GM23338 (cell line): ENCODE measurements around the gene SLC29A1. TPM values are rescaled to one million over a fixed set of nuclear protein-coding genes. Genes with fewer than 3 reads are reported as not detected.

Experiments
- ATAC-seq: fragments of 200-7000 bp; cut with Tn5 transposase; 3 replicates; pipeline ENCODE4 v1.9.1; 2020
- DNase-seq: peaks from one replicate; pipeline ENCODE4 v3.0.0-alpha.2; 2015; ENCODE audit warnings: low spot score
- H2AFZ ChIP-seq: fragments of 200-600 bp; sonication (generic); 2 replicates; pipeline ENCODE4 v1.8.0; 2016; ENCODE audit warnings: antibody characterized with exemption, mild to moderate bottlenecking, moderate library complexity
- H3F3A ChIP-seq: fragments of 200-600 bp; sonication (generic); replicated peaks from 2 replicates; pipeline ENCODE4 v1.8.0; 2017; ENCODE audit warnings: antibody characterized with exemption, mixed run types, low read depth
- H3K27ac ChIP-seq: fragments of 200-600 bp; sonication (generic); 2 replicates; pipeline ENCODE4 v1.6.1; 2016; ENCODE audit warnings: low read depth
- H3K27me3 ChIP-seq: fragments of 200-600 bp; sonication (generic); 2 replicates; pipeline ENCODE4 v1.8.0; 2016; ENCODE audit warnings: mild to moderate bottlenecking, mixed run types, moderate library complexity; ENCODE audit not compliant: insufficient read depth
- H3K36me3 ChIP-seq: fragments of 200-600 bp; sonication (generic); 2 replicates; pipeline ENCODE4 v1.8.0; 2016; ENCODE audit warnings: mild to moderate bottlenecking; ENCODE audit not compliant: insufficient read depth
- H3K4me1 ChIP-seq: fragments of 200-600 bp; sonication (generic); 2 replicates; pipeline ENCODE4 v1.8.0; 2016; ENCODE audit warnings: mild to moderate bottlenecking, moderate library complexity; ENCODE audit not compliant: insufficient read depth
- H3K4me2 ChIP-seq: fragments of 200-600 bp; sonication (generic); 2 replicates; pipeline ENCODE4 v1.7.1; 2017; ENCODE audit warnings: mixed run types
- H3K4me3 ChIP-seq: fragments of 200-600 bp; sonication (generic); 2 replicates; pipeline ENCODE4 v1.6.1; 2016; ENCODE audit warnings: mixed run types
- H3K79me2 ChIP-seq: fragments of 200-600 bp; sonication (generic); replicated peaks from 2 replicates; pipeline ENCODE4 v1.8.0; 2017; ENCODE audit warnings: mild to moderate bottlenecking; ENCODE audit not compliant: insufficient read depth
- H3K9me2 ChIP-seq: fragments of 200-600 bp; sonication (generic); 2 replicates; pipeline ENCODE4 v1.8.0; 2017; ENCODE audit not compliant: insufficient read depth
- H4K20me1 ChIP-seq: fragments of 200-600 bp; sonication (generic); replicated peaks from 2 replicates; pipeline ENCODE4 v1.8.0; 2017; ENCODE audit warnings: mild to moderate bottlenecking; ENCODE audit not compliant: insufficient read depth
- H3K27ac Mint-ChIP-seq: 2 replicates; pipeline ENCODE4 v1.8.0; 2020; ENCODE audit warnings: inconsistent platforms, mild to moderate bottlenecking, moderate library complexity, mixed read lengths
- H3K27me3 Mint-ChIP-seq: 3 replicates; pipeline ENCODE4 v1.8.0; 2022; ENCODE audit warnings: low read depth, mild to moderate bottlenecking, moderate library complexity, mixed read lengths, inconsistent platforms; ENCODE audit not compliant: insufficient read depth, poor library complexity
- H3K36me3 Mint-ChIP-seq: 3 replicates; pipeline ENCODE4 v1.8.0; 2021; ENCODE audit warnings: low read depth, mild to moderate bottlenecking, inconsistent platforms, moderate library complexity, mixed read lengths
- H3K4me1 Mint-ChIP-seq: 3 replicates; pipeline ENCODE4 v1.8.0; 2020; ENCODE audit warnings: mild to moderate bottlenecking, inconsistent platforms, mixed read lengths
- H3K4me3 Mint-ChIP-seq: 3 replicates; pipeline ENCODE4 v1.8.0; 2021; ENCODE audit warnings: moderate library complexity, mild to moderate bottlenecking, inconsistent platforms, mixed read lengths
- H3K9me3 Mint-ChIP-seq: 3 replicates; pipeline ENCODE4 v1.8.0; 2020; ENCODE audit warnings: moderate library complexity, mild to moderate bottlenecking, inconsistent platforms, mixed read lengths
- CTCF ChIP-seq, 2 experiments: fragments of 200-600 bp in 1 of 2; sonication (generic) in 1 of 2; conservative IDR thresholded peaks; 2 replicates each; pipeline versions ENCODE4 v1.5.1 to v1.6.1; 2016 to 2017; ENCODE audit warnings: antibody characterized with exemption in 2 of 2, low read depth in 2 of 2, mild to moderate bottlenecking in 2 of 2, moderate library complexity in 1 of 2
- EZH2 ChIP-seq: fragments of 200-600 bp; sonication (generic); IDR thresholded peaks from one replicate; pipeline ENCODE4 v1.8.0; 2017; ENCODE audit warnings: antibody characterized with exemption, mild to moderate bottlenecking, low read depth; ENCODE audit not compliant: unreplicated experiment
- NANOG ChIP-seq: IDR thresholded peaks from 2 replicates; pipeline ENCODE4 v1.6.1; 2016; ENCODE audit warnings: antibody characterized with exemption, borderline replicate concordance
- STAT1 ChIP-seq: IDR thresholded peaks from one replicate; pipeline ENCODE4 v1.6.1; 2016; ENCODE audit warnings: antibody characterized with exemption; ENCODE audit not compliant: unreplicated experiment
- polyA plus RNA-seq: library from polyadenylated mRNA; unstranded; fragments of >200 nt; fragmentation: Nextera tagmentation; extraction: Ambion mirVana; gene quantifications from 2 replicates; pipeline ENCODE4 v1.2.1, GENCODE V29; 2016
- total RNA-seq: library from RNA; depleted of rRNA; stranded (reverse); fragments of >200 nt; shearing (Covaris generic); gene quantifications from 2 replicates; pipeline ENCODE4 v1.2.3, GENCODE V29; 2014
- TF ChIP-seq, protein P1 (sequence below): IDR thresholded peaks from one replicate; pipeline ENCODE4 v1.6.1; 2018; ENCODE audit warnings: antibody characterized with exemption; ENCODE audit not compliant: unreplicated experiment
- TF ChIP-seq, protein P2 (sequence below): IDR thresholded peaks from 2 replicates; pipeline ENCODE4 v1.6.1; 2016; ENCODE audit warnings: antibody characterized with exemption

The SLC29A1 gene
- total and polyA plus RNA-seq, 2 experiments from 2014 or later, result 73.1 to 169 TPM

- TF ChIP-seq, protein P1, sequence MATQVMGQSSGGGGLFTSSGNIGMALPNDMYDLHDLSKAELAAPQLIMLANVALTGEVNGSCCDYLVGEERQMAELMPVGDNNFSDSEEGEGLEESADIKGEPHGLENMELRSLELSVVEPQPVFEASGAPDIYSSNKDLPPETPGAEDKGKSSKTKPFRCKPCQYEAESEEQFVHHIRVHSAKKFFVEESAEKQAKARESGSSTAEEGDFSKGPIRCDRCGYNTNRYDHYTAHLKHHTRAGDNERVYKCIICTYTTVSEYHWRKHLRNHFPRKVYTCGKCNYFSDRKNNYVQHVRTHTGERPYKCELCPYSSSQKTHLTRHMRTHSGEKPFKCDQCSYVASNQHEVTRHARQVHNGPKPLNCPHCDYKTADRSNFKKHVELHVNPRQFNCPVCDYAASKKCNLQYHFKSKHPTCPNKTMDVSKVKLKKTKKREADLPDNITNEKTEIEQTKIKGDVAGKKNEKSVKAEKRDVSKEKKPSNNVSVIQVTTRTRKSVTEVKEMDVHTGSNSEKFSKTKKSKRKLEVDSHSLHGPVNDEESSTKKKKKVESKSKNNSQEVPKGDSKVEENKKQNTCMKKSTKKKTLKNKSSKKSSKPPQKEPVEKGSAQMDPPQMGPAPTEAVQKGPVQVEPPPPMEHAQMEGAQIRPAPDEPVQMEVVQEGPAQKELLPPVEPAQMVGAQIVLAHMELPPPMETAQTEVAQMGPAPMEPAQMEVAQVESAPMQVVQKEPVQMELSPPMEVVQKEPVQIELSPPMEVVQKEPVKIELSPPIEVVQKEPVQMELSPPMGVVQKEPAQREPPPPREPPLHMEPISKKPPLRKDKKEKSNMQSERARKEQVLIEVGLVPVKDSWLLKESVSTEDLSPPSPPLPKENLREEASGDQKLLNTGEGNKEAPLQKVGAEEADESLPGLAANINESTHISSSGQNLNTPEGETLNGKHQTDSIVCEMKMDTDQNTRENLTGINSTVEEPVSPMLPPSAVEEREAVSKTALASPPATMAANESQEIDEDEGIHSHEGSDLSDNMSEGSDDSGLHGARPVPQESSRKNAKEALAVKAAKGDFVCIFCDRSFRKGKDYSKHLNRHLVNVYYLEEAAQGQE, result no peak
- TF ChIP-seq STAT1 (no peak), NANOG (no peak)
- TF ChIP-seq, protein P2, sequence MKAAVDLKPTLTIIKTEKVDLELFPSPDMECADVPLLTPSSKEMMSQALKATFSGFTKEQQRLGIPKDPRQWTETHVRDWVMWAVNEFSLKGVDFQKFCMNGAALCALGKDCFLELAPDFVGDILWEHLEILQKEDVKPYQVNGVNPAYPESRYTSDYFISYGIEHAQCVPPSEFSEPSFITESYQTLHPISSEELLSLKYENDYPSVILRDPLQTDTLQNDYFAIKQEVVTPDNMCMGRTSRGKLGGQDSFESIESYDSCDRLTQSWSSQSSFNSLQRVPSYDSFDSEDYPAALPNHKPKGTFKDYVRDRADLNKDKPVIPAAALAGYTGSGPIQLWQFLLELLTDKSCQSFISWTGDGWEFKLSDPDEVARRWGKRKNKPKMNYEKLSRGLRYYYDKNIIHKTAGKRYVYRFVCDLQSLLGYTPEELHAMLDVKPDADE, result no peak
Observed at GRCh38 chr6:44235269-44235668, 11.9 kb downstream of the SLC29A1 start (continued).

GRCh38 chr6:44235891-44236516 is 12.6 kb downstream of the SLC29A1 start:
- Mint-ChIP-seq H3K27ac (no peak overlapping the region), H3K4me3 (no peak overlapping the region; the same call in 2 of the 3 replicates), H3K9me3 (no peaks in the 10 kb centered on the region; the same call in 2 of the 3 replicates), H3K4me1 (peaks cover 43% of the 10 kb centered on the region), H3K36me3 (peaks cover 52% of the 10 kb centered on the region), H3K27me3 (peaks cover 20% of the 10 kb centered on the region)
- H3K4me1 ChIP-seq, result peaks cover 19% of the 10 kb centered on the region; the same call in 1 of the 2 replicates
- H3K4me2 ChIP-seq, result no peak overlapping the region
- no peak overlapping the region for H2AFZ ChIP-seq
- peaks cover 6% of the 10 kb centered on the region; the same call in 1 of the 2 replicates for H4K20me1 ChIP-seq
- H3K4me3 ChIP-seq, result no peak overlapping the region
- no peaks in the 10 kb centered on the region for H3K9me2 ChIP-seq
- peak; percentile 57 to 61 for TF ChIP-seq CTCF (conservative IDR thresholded peaks at IDR 0.05; ENCODE audit: low read depth in 2 of 2)
- TF ChIP-seq EZH2, result no peak
- 0 out of 2 replicates have a peak, but pooled peaks cover 11% of the 10 kb centered on the region for H3K27me3 ChIP-seq
- ATAC-seq, result peak; percentile 7
- H3K79me2 ChIP-seq, result no peaks in the 10 kb centered on the region
- H3F3A ChIP-seq, result peaks cover 25% of the 10 kb centered on the region
- H3K27ac ChIP-seq, result no peak overlapping the region
- H3K36me3 ChIP-seq, result 0 out of 2 replicates have a peak, but pooled peaks cover 4% of the 10 kb centered on the region
- DNase-seq, result peak; percentile 56
